HCT116 (cell line): ENCODE data around the gene GDPD3. TPM values are rescaled to one million over a fixed set of nuclear protein-coding genes. Genes with fewer than 3 reads are reported as not detected.

Source experiments
- ATAC-seq: fragments of 200-7000 bp; cut with Tn5 transposase; 2 replicates; pipeline ENCODE4 v1.9.1; 2020; ENCODE audit warnings: mild to moderate bottlenecking, moderate library complexity
- BruUV-seq: library from RNA; stranded (reverse); fragments of 400-500 nt; replicated peaks from 2 replicates; lab custom pipeline; 2021; lab: Mats Ljungman, UMichigan
- CTCF ChIA-PET: fragments of 300-600 bp; sonication (Branson Sonifier 250); formaldehyde crosslinking; loops from one replicate; lab custom pipeline; 2021; ENCODE audit warnings: antibody characterized with exemption; lab: Charles Lee
- POLR2A ChIA-PET: fragments of 300-600, 350-600 bp; sonication (Branson Sonifier 250); formaldehyde crosslinking; loops from one replicate; lab custom pipeline; 2021; ENCODE audit warnings: antibody characterized with exemption; lab: Charles Lee
- RAD21 ChIA-PET, 2 experiments: fragments of 300-600 bp; sonication (Branson Sonifier 250); formaldehyde crosslinking; loops; one replicate each; lab custom pipeline; 2023; ENCODE audit warnings: low total read pairs in 2 of 2; ENCODE audit not compliant: uncharacterized antibody in 2 of 2, unreplicated experiment in 2 of 2, low non-redundant PET in 1 of 2; lab: Charles Lee
- DNase-seq: peaks from one replicate; pipeline ENCODE4 v3.0.0-alpha.2; 2010; ENCODE audit warnings: low read depth, low spot score
- H2AFZ ChIP-seq: fragments of 200-600 bp; shearing (Covaris generic), sonication (generic); 2 replicates; pipeline ENCODE4 v1.6.1; 2017; ENCODE audit warnings: low read depth, mixed run types, mixed read lengths, antibody characterized with exemption, low read length; ENCODE audit not compliant: poor library complexity, severe bottlenecking
- H3K27ac ChIP-seq: 2 replicates; pipeline ENCODE4 v1.5.1; 2012; ENCODE audit warnings: low read depth, low read length
- H3K27me3 ChIP-seq: fragments of 200-600 bp; sonication (generic); 2 replicates; pipeline ENCODE4 v1.6.1; 2016; ENCODE audit warnings: mixed run types, low read length, mixed read lengths; ENCODE audit not compliant: insufficient read depth
- H3K36me3 ChIP-seq, 2 experiments: fragments of 200-500 bp in 1 of 2; fragments of 200-600 bp in 1 of 2; sonication (Bioruptor generic) in 1 of 2; sonication (generic) in 1 of 2; 2 replicates each; pipeline versions ENCODE4 v1.5.1 to v1.6.1; 2014 to 2016; ENCODE audit warnings: low read length in 2 of 2, inconsistent platforms in 1 of 2, mixed read lengths in 1 of 2, mixed run types in 1 of 2; ENCODE audit not compliant: insufficient read depth in 2 of 2, control insufficient read depth in 1 of 2
- H3K4me1 ChIP-seq, 2 experiments: fragments of 200-600 bp in 1 of 2; sonication (generic) in 1 of 2; 2 replicates each; pipeline versions ENCODE4 v1.5.1 to v1.6.1; 2012 to 2017; ENCODE audit warnings: low read length in 2 of 2, inconsistent platforms in 1 of 2, mild to moderate bottlenecking in 1 of 2, mixed read lengths in 1 of 2, mixed run types in 1 of 2, moderate library complexity in 1 of 2; ENCODE audit not compliant: insufficient read depth in 2 of 2, control insufficient read depth in 1 of 2
- H3K4me2 ChIP-seq: fragments of 200-600 bp; sonication (generic); 2 replicates; pipeline ENCODE4 v1.6.1; 2017; ENCODE audit warnings: mixed run types, low read length, mixed read lengths
- H3K4me3 ChIP-seq, 2 experiments: fragments of 200-600 bp in 1 of 2; sonication (generic) in 1 of 2; replicated peaks in 1 of 2; 2 replicates each; pipeline ENCODE4 v1.5.1; 2011 to 2016; ENCODE audit warnings: low read length in 2 of 2, control low read depth in 1 of 2, low read depth in 1 of 2, mild to moderate bottlenecking in 1 of 2, mixed read lengths in 1 of 2, mixed run types in 1 of 2
- H3K79me2 ChIP-seq: fragments of 200-600 bp; sonication (generic); 2 replicates; pipeline ENCODE4 v1.6.1; 2017; ENCODE audit warnings: mild to moderate bottlenecking, mixed run types, low read length, moderate library complexity, mixed read lengths; ENCODE audit not compliant: insufficient read depth
- H3K9ac ChIP-seq: fragments of 200-600 bp; sonication (generic); 2 replicates; pipeline ENCODE4 v1.6.1; 2016; ENCODE audit warnings: low read length, mixed read lengths
- H3K9me2 ChIP-seq: fragments of 200-600 bp; sonication (generic), shearing (Covaris generic); 2 replicates; pipeline ENCODE4 v1.6.1; 2017; ENCODE audit warnings: mixed run types, mild to moderate bottlenecking, moderate library complexity; ENCODE audit not compliant: insufficient read depth
- H3K9me3 ChIP-seq, 2 experiments: fragments of 200-500 bp in 1 of 2; fragments of 200-600 bp in 1 of 2; sonication (Bioruptor generic) in 1 of 2; sonication (generic) in 1 of 2; 2 replicates each; pipeline ENCODE4 v1.6.1; 2014 to 2017; ENCODE audit warnings: low read length in 2 of 2, mixed read lengths in 2 of 2, inconsistent platforms in 1 of 2, low read depth in 1 of 2, mild to moderate bottlenecking in 1 of 2, mixed run types in 1 of 2, moderate library complexity in 1 of 2; ENCODE audit not compliant: control insufficient read depth in 1 of 2, insufficient read depth in 1 of 2
- H4K20me1 ChIP-seq: fragments of 200-600 bp; sonication (generic), shearing (Covaris generic); 2 replicates; pipeline ENCODE4 v1.6.1; 2017; ENCODE audit warnings: mixed run types, mild to moderate bottlenecking, moderate library complexity; ENCODE audit not compliant: insufficient read depth
- CEBPB ChIP-seq: IDR thresholded peaks from 2 replicates; pipeline ENCODE4 v1.6.1; 2012; ENCODE audit warnings: low read depth
- EGR1 ChIP-seq: IDR thresholded peaks from 2 replicates; pipeline ENCODE4 v1.6.1; 2012; ENCODE audit warnings: low read depth
- ELF1 ChIP-seq: IDR thresholded peaks from 2 replicates; pipeline ENCODE4 v1.6.1; 2012; ENCODE audit warnings: low read depth, borderline replicate concordance
- EZH2 ChIP-seq: fragments of 200-600 bp; sonication (generic); IDR thresholded peaks from 2 replicates; pipeline ENCODE4 v1.6.1; 2017; ENCODE audit warnings: antibody characterized with exemption, mixed run types
- JUND ChIP-seq: IDR thresholded peaks from 2 replicates; pipeline ENCODE4 v1.6.1; 2012
- TCF7L2 ChIP-seq: IDR thresholded peaks from 2 replicates; pipeline ENCODE4 v1.7.0; 2011; ENCODE audit warnings: borderline replicate concordance, inconsistent platforms; ENCODE audit not compliant: insufficient read depth, insufficient read length; ENCODE audit errors: extremely low read depth
- intact Hi-C: fragments of 100-400 bp; cut with micrococcal nuclease; formaldehyde crosslinking; loops from 2 replicates; pipeline ENCODE4 v1.10.0; 2022
- total RNA-seq: library from RNA; stranded (reverse); gene quantifications from one replicate; pipeline ENCODE4 v1.2.1, GENCODE V29; 2021; ENCODE audit not compliant: unreplicated experiment
- TF ChIP-seq, protein P1 (sequence below): IDR thresholded peaks from 2 replicates; pipeline ENCODE4 v1.6.1; 2012
- TF ChIP-seq, protein P2 (sequence below): IDR thresholded peaks from 2 replicates; pipeline ENCODE4 v1.6.1; 2011; ENCODE audit warnings: mild to moderate bottlenecking, low read length, moderate library complexity; ENCODE audit not compliant: insufficient replicate concordance; ENCODE audit errors: extremely low read depth

Gene GDPD3
- total RNA-seq, 1 experiment from 2014 or later = 7.0 TPM

- ChIA-PET RAD21 (no interaction called here), CTCF (interaction anchor here (6.3 kb wide), 1 partner anchor 16 kb away, joined by 48 read pairs; no protein-coding TSS in a partner anchor), POLR2A (no interaction called here)
- H2AFZ ChIP-seq = no peak overlapping the region
- TF ChIP-seq EGR1 = no peak
- no peak for TF ChIP-seq CEBPB
- no peak for TF ChIP-seq ELF1
- no peak for TF ChIP-seq EZH2
- TF ChIP-seq, protein P1, sequence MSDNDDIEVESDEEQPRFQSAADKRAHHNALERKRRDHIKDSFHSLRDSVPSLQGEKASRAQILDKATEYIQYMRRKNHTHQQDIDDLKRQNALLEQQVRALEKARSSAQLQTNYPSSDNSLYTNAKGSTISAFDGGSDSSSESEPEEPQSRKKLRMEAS = no peak
- TF ChIP-seq TCF7L2 = no peak
- no peak for TF ChIP-seq JUND
- TF ChIP-seq, protein P2, sequence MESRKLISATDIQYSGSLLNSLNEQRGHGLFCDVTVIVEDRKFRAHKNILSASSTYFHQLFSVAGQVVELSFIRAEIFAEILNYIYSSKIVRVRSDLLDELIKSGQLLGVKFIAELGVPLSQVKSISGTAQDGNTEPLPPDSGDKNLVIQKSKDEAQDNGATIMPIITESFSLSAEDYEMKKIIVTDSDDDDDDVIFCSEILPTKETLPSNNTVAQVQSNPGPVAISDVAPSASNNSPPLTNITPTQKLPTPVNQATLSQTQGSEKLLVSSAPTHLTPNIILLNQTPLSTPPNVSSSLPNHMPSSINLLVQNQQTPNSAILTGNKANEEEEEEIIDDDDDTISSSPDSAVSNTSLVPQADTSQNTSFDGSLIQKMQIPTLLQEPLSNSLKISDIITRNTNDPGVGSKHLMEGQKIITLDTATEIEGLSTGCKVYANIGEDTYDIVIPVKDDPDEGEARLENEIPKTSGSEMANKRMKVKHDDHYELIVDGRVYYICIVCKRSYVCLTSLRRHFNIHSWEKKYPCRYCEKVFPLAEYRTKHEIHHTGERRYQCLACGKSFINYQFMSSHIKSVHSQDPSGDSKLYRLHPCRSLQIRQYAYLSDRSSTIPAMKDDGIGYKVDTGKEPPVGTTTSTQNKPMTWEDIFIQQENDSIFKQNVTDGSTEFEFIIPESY = no peak
- H3K4me2 ChIP-seq = peak overlapping the region; percentile 56
- peaks cover 8 to 42% of the 10 kb centered on the region in 2 experiments for H3K4me1 ChIP-seq
- peak overlapping the region; percentile 37; the same call in 1 of the 2 replicates for H3K27ac ChIP-seq
- DNase-seq = no peak
- peak overlapping the region; percentile 23 to 33; a peak in 2 of 4 replicates for H3K4me3 ChIP-seq
- H3K9me2 ChIP-seq = no peaks in the 10 kb centered on the region
- no peak overlapping the region for H3K9ac ChIP-seq
- ATAC-seq = no peak
- no peaks in the 10 kb centered on the region for H3K36me3 ChIP-seq
- intact Hi-C loops = no loop called here
- no peaks in the 10 kb centered on the region for H3K27me3 ChIP-seq
- no peaks in the 10 kb centered on the region for H4K20me1 ChIP-seq
- no peaks in the 10 kb centered on the region for H3K79me2 ChIP-seq
- H3K9me3 ChIP-seq = peaks cover 3 to 18% of the 10 kb centered on the region in 2 experiments; a peak in 2 of 4 replicates
- BruUV-seq = no TSS peak
Measured at GRCh38 chr16:30095166-30096078, 17.9 kb downstream of the GDPD3 start.
